Ovary (tissue), 9 donors: Measurements from ENCODE around the gene ENKUR. TPM values are rescaled to one million over a fixed set of nuclear protein-coding genes. Genes with fewer than 3 reads are reported as not detected.
A peak's percentile ranks its signal among the peaks of the same experiment; 100 is the strongest.
"Not testable (repeated sequence)": the region's sequence is repeated elsewhere in the genome, so short reads cannot be mapped to it uniquely, and the experiment has no call there.

Experiments
- DNase-seq, 5 donors: peaks; one replicate each; pipeline ENCODE4 v3.0.0-alpha.2; 2019 to 2020
- H3K27ac ChIP-seq, 2 donors: fragments of 200-600 bp; one replicate each; pipeline versions ENCODE4 v1.5.1 to v1.8.0; 2019 to 2022
- H3K27me3 ChIP-seq: fragments of 200-600 bp; one replicate; pipeline ENCODE4 v1.8.0; 2022
- H3K36me3 ChIP-seq: fragments of 200-600 bp; sonication (generic); one replicate; pipeline ENCODE4 v1.5.1; 2019
- H3K4me1 ChIP-seq: one replicate; pipeline ENCODE4 v1.8.1; 2013; ENCODE audit warnings: mild to moderate bottlenecking, moderate library complexity; ENCODE audit not compliant: insufficient read depth
- H3K4me3 ChIP-seq: fragments of 200-600 bp; sonication (generic); one replicate; pipeline ENCODE4 v1.5.1; 2017
- H3K9me3 ChIP-seq, 2 donors: fragments of 200-600 bp in 1 of 2; sonication (generic) in 1 of 2; one replicate each; pipeline versions ENCODE4 v1.5.1 to v1.8.1; 2013 to 2019; ENCODE audit warnings: mild to moderate bottlenecking in 1 of 2, moderate library complexity in 1 of 2
- CTCF ChIP-seq, 3 donors: fragments of 450-650 bp in 2 of 3; fragments of 200-600 bp in 1 of 3; IDR thresholded peaks; one replicate each; pipeline versions ENCODE4 v1.5.1 to v1.8.0; 2016 to 2022; ENCODE audit warnings: antibody characterized with exemption in 3 of 3, mild to moderate bottlenecking in 1 of 3
- EP300 ChIP-seq: sonication (generic); formaldehyde crosslinking; IDR thresholded peaks from one replicate; pipeline ENCODE4 v1.6.1; 2017; ENCODE audit warnings: antibody characterized with exemption
- POLR2A ChIP-seq: fragments of 450-650 bp; IDR thresholded peaks from one replicate; pipeline ENCODE4 v1.6.1; 2017; ENCODE audit warnings: antibody characterized with exemption, mild to moderate bottlenecking, moderate library complexity
- WGBS, 3 donors: extraction: QIAGEN DNeasy Blood & Tissue Kit in 1 of 3; methylation state at CpG; one replicate each; pipeline versions ENCODE4 v1.1.5 to v1.1.7; 2013 to 2017; 5-methylcytosine and 5-hydroxymethylcytosine counted together
- intact Hi-C, 4 donors: fragments of 100-400 bp; cut with DNase I; formaldehyde crosslinking; loops; one replicate each; pipeline versions ENCODE4 v1.11.0 to v1.15.1; 2022 to 2023
- polyA plus RNA-seq, 2 donors: library from polyadenylated mRNA; stranded (reverse); fragments of 200-250 nt in 1 of 2; fragments of 350-450 nt in 1 of 2; fragmentation: Illumina TruSeq in 1 of 2; extraction: RNeasy Lipid Tissue Mini Kit (QIAGEN cat#74804) in 1 of 2; gene quantifications; one replicate each; pipeline ENCODE4 v1.2.3, GENCODE V29; 2013 to 2014
- total RNA-seq, 7 donors: library from RNA; depleted of rRNA in 2 of 7; stranded (reverse); fragments of >200 nt in 2 of 7; fragmentation: NEBNext Ultra II Directional in 3 of 7; extraction: Animal tissue kit (Norgen Biotek cat#: 25700) in 3 of 7; gene quantifications; one replicate each; pipeline versions ENCODE4 v1.1.0 to v1.2.4, GENCODE V29; 2016 to 2023
- donor health status: DM: no; HTN: no; CAD: no; lungs with moderate emphysema.
- donor health status: DM: no; HTN: no; CAD: no.
- donor health status: Bipolar disorder and iron deficiency.
- donor health status: DM: yes; HTN: yes; CAD: no.
- donor health status: DM: no; HTN: no; CAD: no.
- donor health status: DM: yes; HTN: yes; CAD: no.

ENKUR gene
- total and polyA plus RNA-seq, 9 donors: 0.07 to 8.6 (median 0.33) TPM

GRCh38 chr10:24958091-24958720 lies 57.8 kb downstream of the ENKUR start:
- TF ChIP-seq POLR2A (no peak), EP300 (no peak), CTCF (IDR thresholded peaks at IDR 0.05) (no peak)
- Histone ChIP-seq H3K4me3 (no peak overlapping the region), H3K36me3 (no peaks in the 10 kb centered on the region), H3K27me3 (no peaks in the 10 kb centered on the region), H3K4me1 (peaks cover 8% of the 10 kb centered on the region), H3K27ac (peak overlapping the region in 1 of 2 donors; percentile 72), H3K9me3 (no peaks in the 10 kb centered on the region)
- 4 to 18% (median 10%) methylated on average over 4 of the region's 4 CpGs for WGBS, 3 donors
- intact Hi-C loops: loop anchor here in 2 of 4 donors (10.0 kb wide), 1 partner anchor 233 kb away; the partner anchor contains the start of gene ARHGAP21 (in 2 of the 2)
- no peak for DNase-seq

GRCh38 chr10:24957624-24958051 lies 58.3 kb downstream of the ENKUR start:
- not testable (repeated sequence) for H3K4me3 ChIP-seq, H3K9me3 ChIP-seq, H3K4me1 ChIP-seq, DNase-seq, H3K36me3 ChIP-seq, H3K27me3 ChIP-seq
- intact Hi-C loops: loop anchor here in 2 of 4 donors (10.0 kb wide), 1 partner anchor 233 kb away; the partner anchor contains the start of gene ARHGAP21 (in 2 of the 2)
- H3K27ac ChIP-seq: peak overlapping the region in 1 of 2 donors; percentile 72
- 70 to 77% (median 74%) methylated on average over 6 of the region's 6 CpGs for WGBS, 3 donors

GRCh38 chr10:24953675-24954074 lies 62.3 kb downstream of the ENKUR start:
- H3K9me3 ChIP-seq: no peaks in the 10 kb centered on the region
- peak in 2 of 5 donors; percentile 37 to 41 for DNase-seq
- no peak for TF ChIP-seq CTCF (IDR thresholded peaks at IDR 0.05)
- no peak for TF ChIP-seq EP300
- no peak for TF ChIP-seq POLR2A
- no peaks in the 10 kb centered on the region for H3K36me3 ChIP-seq
- intact Hi-C loops: loop anchor here in 3 of 4 donors (5.0 to 10.0 kb wide), 2 partner anchors 229 to 231 kb away; partner anchors contain the start of gene ARHGAP21 (in 3 of the 3)
- H3K4me1 ChIP-seq: peaks cover 4% of the 10 kb centered on the region
- peak overlapping the region in 1 of 2 donors; percentile 95 for H3K27ac ChIP-seq
- H3K4me3 ChIP-seq: no peak overlapping the region
- H3K27me3 ChIP-seq: no peaks in the 10 kb centered on the region
- WGBS, 3 donors: 43 to 49% (median 46%) methylated on average over 11 of the region's 11 CpGs

- Histone ChIP-seq H3K27me3 (no peaks in the 10 kb centered on the region), H3K27ac (peak overlapping the region; percentile 89 to 95), H3K4me1 (peaks cover 3% of the 10 kb centered on the region), H3K4me3 (peak overlapping the region; percentile 67), H3K36me3 (no peaks in the 10 kb centered on the region), H3K9me3 (no peaks in the 10 kb centered on the region)
- WGBS, 3 donors: 1 to 5% (median 3%) methylated on average over 30 to 53 of the region's 53 CpGs
- DNase-seq: peak; percentile 52 to 67 (median 64)
- TF ChIP-seq EP300 (no peak), CTCF (IDR thresholded peaks at IDR 0.05) (peak in 2 of 3 donors; percentile 30 to 50), POLR2A (peak; percentile 21)
- intact Hi-C loops: loop anchor here in 3 of 4 donors (5.0 to 10.0 kb wide), 2 partner anchors 228 to 231 kb away; partner anchors contain the start of gene ARHGAP21 (in 3 of the 3)
These were observed 63.0 kb downstream of the ENKUR start for GRCh38 chr10:24952707-24953645.
